Neural cell (in vitro differentiated cells): Measurements from ENCODE around the gene CRKL.

Experiments used
- EP300 ChIP-seq: fragments of 450-650 bp; conservative IDR thresholded peaks from 2 replicates; pipeline ENCODE4 v1.6.1; 2014; ENCODE audit warnings: antibody characterized with exemption, mild to moderate bottlenecking, moderate library complexity; ENCODE audit not compliant: poor library complexity, severe bottlenecking
- EZH2 ChIP-seq: fragments of 200-600, 300-800 bp; shearing (Covaris generic), sonication (generic); IDR thresholded peaks from 2 replicates; pipeline ENCODE4 v1.6.1; 2014; ENCODE audit warnings: antibody characterized with exemption, low read length, borderline replicate concordance, mild to moderate bottlenecking; ENCODE audit not compliant: insufficient read depth, poor library complexity, severe bottlenecking
- SMC3 ChIP-seq: fragments of 450-650 bp; conservative IDR thresholded peaks from 2 replicates; pipeline ENCODE4 v1.6.1; 2014; ENCODE audit warnings: antibody characterized with exemption, mild to moderate bottlenecking, moderate library complexity; ENCODE audit not compliant: poor library complexity
- TAF1 ChIP-seq: IDR thresholded peaks from 2 replicates; pipeline ENCODE4 v1.6.1; 2012; ENCODE audit warnings: low read depth
- TF ChIP-seq, protein P1 (sequence below): fragments of 450-650 bp; IDR thresholded peaks from 2 replicates; pipeline ENCODE4 v1.5.1; 2014; ENCODE audit warnings: antibody characterized with exemption, mild to moderate bottlenecking, moderate library complexity; ENCODE audit not compliant: poor library complexity, severe bottlenecking
- TF ChIP-seq, protein P2 (sequence below): IDR thresholded peaks from 2 replicates; pipeline ENCODE4 v1.6.1; 2012; ENCODE audit warnings: borderline replicate concordance

DNA sequence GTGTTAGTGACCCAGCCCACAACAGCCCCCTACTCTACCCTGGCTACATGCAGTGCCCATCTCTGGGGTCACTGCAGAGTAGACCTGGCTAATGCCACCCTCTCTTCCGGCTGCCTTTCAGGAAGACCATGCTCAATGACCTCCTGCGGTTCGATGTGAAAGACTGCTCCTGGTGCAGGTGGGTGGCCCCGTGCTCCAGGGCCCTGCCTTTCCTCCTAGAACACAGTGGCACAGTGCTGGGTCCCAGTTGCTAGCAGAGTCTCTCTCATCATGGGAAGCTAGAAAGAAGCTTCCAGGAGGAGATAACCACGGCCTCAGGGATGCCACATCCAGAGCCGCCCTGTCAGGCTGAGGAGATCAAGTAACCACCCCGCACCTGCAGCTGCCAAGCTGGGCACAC lies 68.5 kb downstream of the CRKL start:
- TF ChIP-seq, protein P1, sequence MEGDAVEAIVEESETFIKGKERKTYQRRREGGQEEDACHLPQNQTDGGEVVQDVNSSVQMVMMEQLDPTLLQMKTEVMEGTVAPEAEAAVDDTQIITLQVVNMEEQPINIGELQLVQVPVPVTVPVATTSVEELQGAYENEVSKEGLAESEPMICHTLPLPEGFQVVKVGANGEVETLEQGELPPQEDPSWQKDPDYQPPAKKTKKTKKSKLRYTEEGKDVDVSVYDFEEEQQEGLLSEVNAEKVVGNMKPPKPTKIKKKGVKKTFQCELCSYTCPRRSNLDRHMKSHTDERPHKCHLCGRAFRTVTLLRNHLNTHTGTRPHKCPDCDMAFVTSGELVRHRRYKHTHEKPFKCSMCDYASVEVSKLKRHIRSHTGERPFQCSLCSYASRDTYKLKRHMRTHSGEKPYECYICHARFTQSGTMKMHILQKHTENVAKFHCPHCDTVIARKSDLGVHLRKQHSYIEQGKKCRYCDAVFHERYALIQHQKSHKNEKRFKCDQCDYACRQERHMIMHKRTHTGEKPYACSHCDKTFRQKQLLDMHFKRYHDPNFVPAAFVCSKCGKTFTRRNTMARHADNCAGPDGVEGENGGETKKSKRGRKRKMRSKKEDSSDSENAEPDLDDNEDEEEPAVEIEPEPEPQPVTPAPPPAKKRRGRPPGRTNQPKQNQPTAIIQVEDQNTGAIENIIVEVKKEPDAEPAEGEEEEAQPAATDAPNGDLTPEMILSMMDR: no peak
- TF ChIP-seq, protein P2, sequence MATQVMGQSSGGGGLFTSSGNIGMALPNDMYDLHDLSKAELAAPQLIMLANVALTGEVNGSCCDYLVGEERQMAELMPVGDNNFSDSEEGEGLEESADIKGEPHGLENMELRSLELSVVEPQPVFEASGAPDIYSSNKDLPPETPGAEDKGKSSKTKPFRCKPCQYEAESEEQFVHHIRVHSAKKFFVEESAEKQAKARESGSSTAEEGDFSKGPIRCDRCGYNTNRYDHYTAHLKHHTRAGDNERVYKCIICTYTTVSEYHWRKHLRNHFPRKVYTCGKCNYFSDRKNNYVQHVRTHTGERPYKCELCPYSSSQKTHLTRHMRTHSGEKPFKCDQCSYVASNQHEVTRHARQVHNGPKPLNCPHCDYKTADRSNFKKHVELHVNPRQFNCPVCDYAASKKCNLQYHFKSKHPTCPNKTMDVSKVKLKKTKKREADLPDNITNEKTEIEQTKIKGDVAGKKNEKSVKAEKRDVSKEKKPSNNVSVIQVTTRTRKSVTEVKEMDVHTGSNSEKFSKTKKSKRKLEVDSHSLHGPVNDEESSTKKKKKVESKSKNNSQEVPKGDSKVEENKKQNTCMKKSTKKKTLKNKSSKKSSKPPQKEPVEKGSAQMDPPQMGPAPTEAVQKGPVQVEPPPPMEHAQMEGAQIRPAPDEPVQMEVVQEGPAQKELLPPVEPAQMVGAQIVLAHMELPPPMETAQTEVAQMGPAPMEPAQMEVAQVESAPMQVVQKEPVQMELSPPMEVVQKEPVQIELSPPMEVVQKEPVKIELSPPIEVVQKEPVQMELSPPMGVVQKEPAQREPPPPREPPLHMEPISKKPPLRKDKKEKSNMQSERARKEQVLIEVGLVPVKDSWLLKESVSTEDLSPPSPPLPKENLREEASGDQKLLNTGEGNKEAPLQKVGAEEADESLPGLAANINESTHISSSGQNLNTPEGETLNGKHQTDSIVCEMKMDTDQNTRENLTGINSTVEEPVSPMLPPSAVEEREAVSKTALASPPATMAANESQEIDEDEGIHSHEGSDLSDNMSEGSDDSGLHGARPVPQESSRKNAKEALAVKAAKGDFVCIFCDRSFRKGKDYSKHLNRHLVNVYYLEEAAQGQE: no peak
- TF ChIP-seq TAF1 (no peak), EZH2 (no peak), SMC3 (no peak), EP300 (no peak)
